ENCODE data around the gene SPATA3.
"Not testable (repeated sequence)": the region's sequence is repeated elsewhere in the genome, so short reads cannot be mapped to it uniquely, and the experiment has no call there.

The SPATA3 gene

GRCh38 chr2:230995821-230996220, at the start of gene SPATA3:
Gene SPATA3, plus strand, starts transcription at chr2:230996121. Its CDS starts 113 bp downstream, at chr2:230996234.
- DNase-seq (ENCODE audit: low read depth) = no peak

- no peak for DNase-seq (ENCODE audit: low read depth)
Observed at GRCh38 chr2:230946429-230947234, 49.3 kb upstream of the SPATA3 start.

GRCh38 chr2:230947235-230947576, 48.7 kb upstream of the SPATA3 start:
- DNase-seq (ENCODE audit: low read depth) = no peak

GRCh38 chr2:230947908-230948365, 48.0 kb upstream of the SPATA3 start:
- no peak for DNase-seq (ENCODE audit: low read depth)

GRCh38 chr2:230949966-230950873, 45.7 kb upstream of the SPATA3 start:
- no peak for DNase-seq (ENCODE audit: low read depth)

- no peak for DNase-seq (ENCODE audit: low read depth)
Observed at GRCh38 chr2:230950874-230951339, 45.0 kb upstream of the SPATA3 start.

- no peak for DNase-seq (ENCODE audit: low read depth)
Observed at GRCh38 chr2:230951396-230951795, 44.5 kb upstream of the SPATA3 start.

GRCh38 chr2:230952226-230952956, 43.5 kb upstream of the SPATA3 start:
- DNase-seq (ENCODE audit: low read depth) = no peak

- DNase-seq (ENCODE audit: low read depth) = no peak
Observed at GRCh38 chr2:230953845-230954244, 42.1 kb upstream of the SPATA3 start.

GRCh38 chr2:230954746-230955145, 41.2 kb upstream of the SPATA3 start:
- DNase-seq (ENCODE audit: low read depth) = no peak

GRCh38 chr2:230955163-230955737, 40.7 kb upstream of the SPATA3 start:
- no peak for DNase-seq (ENCODE audit: low read depth)

GRCh38 chr2:230956827-230957755, 38.8 kb upstream of the SPATA3 start:
- no peak for DNase-seq (ENCODE audit: low read depth)

- DNase-seq (ENCODE audit: low read depth) = no peak
Observed at GRCh38 chr2:230957756-230958391, 38.0 kb upstream of the SPATA3 start.

GRCh38 chr2:230958820-230959756, 36.8 kb upstream of the SPATA3 start:
- DNase-seq (ENCODE audit: low read depth) = no peak

- no peak for DNase-seq (ENCODE audit: low read depth)
Observed at GRCh38 chr2:230960026-230960425, 35.9 kb upstream of the SPATA3 start.

GRCh38 chr2:230961091-230961491, 34.8 kb upstream of the SPATA3 start:
- no peak for DNase-seq (ENCODE audit: low read depth)

- DNase-seq (ENCODE audit: low read depth) = no peak
Observed at GRCh38 chr2:230964136-230964730, 31.7 kb upstream of the SPATA3 start.

GRCh38 chr2:230967113-230967512, 28.8 kb upstream of the SPATA3 start:
- no peak for DNase-seq (ENCODE audit: low read depth)

- DNase-seq (ENCODE audit: low read depth) = not testable (repeated sequence)
Observed at GRCh38 chr2:230968314-230968713, 27.6 kb upstream of the SPATA3 start.

All from T-helper 22 cell (primary cell).